Spleen (tissue), 7 donors: ENCODE results near the gene OPRM1.

Source experiments
- POLR2A ChIP-seq, 3 donors: fragments of 450-650 bp; IDR thresholded peaks; one replicate each; pipeline ENCODE4 v1.5.1; 2017; ENCODE audit warnings: antibody characterized with exemption in 3 of 3, mild to moderate bottlenecking in 1 of 3
- TF ChIP-seq, protein P1 (sequence below), 11 experiments: fragments of 200-600 bp in 7 of 11; fragments of 450-650 bp in 4 of 11; sonication (generic) in 4 of 11; IDR thresholded peaks in 8 of 11; conservative IDR thresholded peaks in 3 of 11; 1 replicate in 7 of 11; 2 replicates in 4 of 11; pipeline versions ENCODE4 v1.4.0 to v1.8.0; 2016 to 2021; ENCODE audit warnings: antibody characterized with exemption in 11 of 11, inconsistent platforms in 4 of 11, mild to moderate bottlenecking in 1 of 11
- donor health status: DM: no; HTN: no; CAD: no; lungs with moderate emphysema.
- donor health status: DM: no; HTN: no; CAD: no.
- donor health status: DM: no; HTN: no; CAD: no.

DNA sequence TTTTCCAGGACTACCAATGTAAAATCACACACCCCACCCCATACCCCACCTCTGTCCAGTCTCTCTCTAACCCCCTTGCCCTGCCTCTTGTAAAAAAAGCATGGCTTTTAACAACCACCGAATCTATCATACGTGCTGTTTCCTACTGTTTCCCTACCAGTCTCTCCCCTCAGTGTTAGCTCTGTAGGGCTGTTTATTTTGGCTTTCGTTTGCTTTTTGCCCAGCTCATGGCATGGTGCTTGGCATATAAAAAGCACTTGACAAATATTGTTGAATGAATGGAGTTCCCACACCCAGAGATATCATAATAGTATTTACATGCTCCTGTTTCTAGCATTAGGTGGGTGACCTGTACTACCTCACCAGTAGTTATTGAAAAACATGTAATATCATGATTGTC is 148.2 kb downstream of the OPRM1 start:
- TF ChIP-seq POLR2A (IDR thresholded peaks at IDR 0.05), result no peak
- TF ChIP-seq, protein P1, sequence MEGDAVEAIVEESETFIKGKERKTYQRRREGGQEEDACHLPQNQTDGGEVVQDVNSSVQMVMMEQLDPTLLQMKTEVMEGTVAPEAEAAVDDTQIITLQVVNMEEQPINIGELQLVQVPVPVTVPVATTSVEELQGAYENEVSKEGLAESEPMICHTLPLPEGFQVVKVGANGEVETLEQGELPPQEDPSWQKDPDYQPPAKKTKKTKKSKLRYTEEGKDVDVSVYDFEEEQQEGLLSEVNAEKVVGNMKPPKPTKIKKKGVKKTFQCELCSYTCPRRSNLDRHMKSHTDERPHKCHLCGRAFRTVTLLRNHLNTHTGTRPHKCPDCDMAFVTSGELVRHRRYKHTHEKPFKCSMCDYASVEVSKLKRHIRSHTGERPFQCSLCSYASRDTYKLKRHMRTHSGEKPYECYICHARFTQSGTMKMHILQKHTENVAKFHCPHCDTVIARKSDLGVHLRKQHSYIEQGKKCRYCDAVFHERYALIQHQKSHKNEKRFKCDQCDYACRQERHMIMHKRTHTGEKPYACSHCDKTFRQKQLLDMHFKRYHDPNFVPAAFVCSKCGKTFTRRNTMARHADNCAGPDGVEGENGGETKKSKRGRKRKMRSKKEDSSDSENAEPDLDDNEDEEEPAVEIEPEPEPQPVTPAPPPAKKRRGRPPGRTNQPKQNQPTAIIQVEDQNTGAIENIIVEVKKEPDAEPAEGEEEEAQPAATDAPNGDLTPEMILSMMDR (IDR thresholded peaks at IDR 0.05 in 8 of 11, conservative IDR thresholded peaks at IDR 0.05 in 3 of 11), result no peak
